ENCODE results near the gene ATP2B2. TPM values are rescaled to one million over a fixed set of nuclear protein-coding genes. Genes with fewer than 3 reads are reported as not detected.

The ATP2B2 gene
- total RNA-seq, 2 experiments from 2014 or later, result 0.06 TPM; not detected in 1

DNA sequence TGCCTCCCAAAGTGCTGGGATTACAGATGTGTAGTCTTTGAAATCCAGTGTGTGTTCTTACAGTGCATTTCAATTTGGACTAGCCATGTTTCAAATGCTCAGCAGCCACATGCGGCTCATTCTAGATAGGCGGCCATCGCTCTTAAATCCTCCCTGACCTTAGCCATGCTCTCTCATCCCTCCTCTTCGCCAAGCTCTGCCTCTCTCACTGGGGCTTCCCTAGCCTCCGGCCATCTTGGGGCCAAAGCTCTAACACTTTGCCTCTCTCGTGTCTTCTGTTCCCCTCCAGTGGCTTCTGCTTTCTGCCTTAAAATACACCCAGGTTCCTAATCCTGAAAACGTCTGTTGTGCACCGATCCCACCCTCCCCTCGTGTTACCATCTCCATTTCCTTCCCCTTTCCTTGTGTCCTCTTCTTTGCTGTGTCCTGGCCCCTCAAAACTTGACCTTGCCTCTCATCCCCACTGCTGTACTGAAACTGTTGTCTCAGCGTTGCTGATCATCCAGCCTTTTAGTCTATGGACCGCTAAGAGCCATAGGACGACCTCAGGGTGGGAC, 211.3 kb downstream of the ATP2B2 start:
- no peaks in the 10 kb centered on the region for H4K20me1 ChIP-seq (ENCODE audit: insufficient read depth, low read length)
- no peaks in the 10 kb centered on the region for H3K9me2 ChIP-seq (ENCODE audit: insufficient read depth, low read length)
- no peak for DNase-seq (ENCODE audit: low spot score)
- H3K4me3 ChIP-seq (ENCODE audit: low read depth, low read length, poor library complexity, severe bottlenecking), result no peak overlapping the region
- H3K9me3 ChIP-seq (ENCODE audit: low read length), result no peaks in the 10 kb centered on the region
- intact Hi-C loops (cut with micrococcal nuclease; ENCODE audit: unreplicated experiment), result no loop called here
- no peak overlapping the region for H2AFZ ChIP-seq (ENCODE audit: low read length)
- no peak overlapping the region for H3K4me2 ChIP-seq (ENCODE audit: low read length)
- peaks cover 37% of the 10 kb centered on the region for H3K36me3 ChIP-seq (ENCODE audit: insufficient read depth, low read length)
- BruUV-seq (replicated peaks), result no TSS peak
- no peaks in the 10 kb centered on the region for H3K4me1 ChIP-seq (ENCODE audit: insufficient read depth, low read length, poor library complexity, severe bottlenecking)
- ChIA-PET POLR2A (interaction anchor here (0.6 to 1.0 kb wide), 2 partner anchors 8 to 539 kb away, joined by 3 read pairs; no protein-coding TSS in a partner anchor), CTCF (ENCODE audit: unreplicated experiment) (no interaction called here)
- no peaks in the 10 kb centered on the region for H3K79me2 ChIP-seq (ENCODE audit: insufficient read depth, low read depth, low read length)
- H3K27ac ChIP-seq (ENCODE audit: low read depth, low read length, poor library complexity, severe bottlenecking), result no peak overlapping the region
- TF ChIP-seq, protein P1, sequence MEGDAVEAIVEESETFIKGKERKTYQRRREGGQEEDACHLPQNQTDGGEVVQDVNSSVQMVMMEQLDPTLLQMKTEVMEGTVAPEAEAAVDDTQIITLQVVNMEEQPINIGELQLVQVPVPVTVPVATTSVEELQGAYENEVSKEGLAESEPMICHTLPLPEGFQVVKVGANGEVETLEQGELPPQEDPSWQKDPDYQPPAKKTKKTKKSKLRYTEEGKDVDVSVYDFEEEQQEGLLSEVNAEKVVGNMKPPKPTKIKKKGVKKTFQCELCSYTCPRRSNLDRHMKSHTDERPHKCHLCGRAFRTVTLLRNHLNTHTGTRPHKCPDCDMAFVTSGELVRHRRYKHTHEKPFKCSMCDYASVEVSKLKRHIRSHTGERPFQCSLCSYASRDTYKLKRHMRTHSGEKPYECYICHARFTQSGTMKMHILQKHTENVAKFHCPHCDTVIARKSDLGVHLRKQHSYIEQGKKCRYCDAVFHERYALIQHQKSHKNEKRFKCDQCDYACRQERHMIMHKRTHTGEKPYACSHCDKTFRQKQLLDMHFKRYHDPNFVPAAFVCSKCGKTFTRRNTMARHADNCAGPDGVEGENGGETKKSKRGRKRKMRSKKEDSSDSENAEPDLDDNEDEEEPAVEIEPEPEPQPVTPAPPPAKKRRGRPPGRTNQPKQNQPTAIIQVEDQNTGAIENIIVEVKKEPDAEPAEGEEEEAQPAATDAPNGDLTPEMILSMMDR (conservative IDR thresholded peaks at IDR 0.05; ENCODE audit: low read length), result no peak
- TF ChIP-seq EZH2phosphoT487 (IDR thresholded peaks at IDR 0.05; ENCODE audit: borderline replicate concordance, low read depth, low read length), result no peak

DNA sequence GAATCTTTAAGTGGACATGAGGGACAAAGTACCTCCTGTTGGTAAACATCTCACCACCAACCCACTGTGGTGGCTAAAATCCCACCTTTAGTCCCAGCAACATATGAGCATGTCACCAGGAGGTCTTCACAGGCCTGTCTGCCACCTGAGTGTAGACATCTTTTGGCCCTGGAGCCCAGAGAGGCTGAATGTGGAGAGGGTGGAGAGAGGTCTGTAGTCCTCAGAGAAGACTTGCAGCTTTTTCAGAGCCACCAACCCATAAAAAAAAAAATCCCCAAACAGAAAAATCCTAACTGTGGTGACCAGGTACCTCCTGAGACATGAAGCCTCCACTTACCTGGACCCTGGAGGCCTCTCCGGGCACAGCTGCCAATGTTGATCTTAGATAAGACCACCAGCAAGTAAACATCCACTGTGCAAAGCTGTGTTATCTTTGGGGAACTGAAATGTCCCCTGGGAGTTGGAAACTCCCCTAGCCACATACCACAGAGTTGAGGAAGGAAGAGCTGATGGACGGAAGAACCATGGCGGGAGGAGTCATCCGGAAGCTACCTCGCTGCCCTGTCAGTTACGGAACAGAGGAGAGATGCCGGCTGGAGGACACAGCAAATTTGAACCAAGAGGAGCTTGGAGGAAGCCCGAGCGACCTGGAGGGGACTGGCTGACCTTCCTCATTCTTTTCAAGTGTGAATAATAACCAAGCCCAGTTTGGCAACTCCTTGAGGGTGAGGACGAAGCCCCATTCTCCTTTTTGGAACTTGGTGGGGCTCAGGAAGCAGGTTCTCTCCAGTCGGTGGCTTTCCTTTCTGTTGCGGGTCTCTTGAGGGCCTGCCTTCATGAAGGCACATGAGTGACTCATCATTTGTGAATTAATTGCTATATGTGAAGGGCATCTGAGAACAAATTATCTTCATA, 212.6 kb downstream of the ATP2B2 start, which contains the start of gene GHRL:
TSS of gene GHRL (minus strand) at position 443 of the 915 bp plus-strand sequence. CDS start 2,767 bp downstream, outside the sequence.
- Histone ChIP-seq H3K27ac (ENCODE audit: low read depth, low read length, poor library complexity, severe bottlenecking) (no peak within 1 kb of the TSS), H4K20me1 (ENCODE audit: insufficient read depth, low read length) (no peaks in the 10 kb centered on the region), H2AFZ (ENCODE audit: low read length) (no peak within 1 kb of the TSS), H3K4me3 (ENCODE audit: low read depth, low read length, poor library complexity, severe bottlenecking) (no peak within 1 kb of the TSS), H3K9me3 (ENCODE audit: low read length) (no peaks in the 10 kb centered on the region), H3K4me1 (ENCODE audit: insufficient read depth, low read length, poor library complexity, severe bottlenecking) (no peaks in the 10 kb centered on the region), H3K79me2 (ENCODE audit: insufficient read depth, low read depth, low read length) (no peaks in the 10 kb centered on the region), H3K4me2 (ENCODE audit: low read length) (no peak within 1 kb of the TSS), H3K36me3 (ENCODE audit: insufficient read depth, low read length) (peaks cover 44% of the 10 kb centered on the region), H3K9me2 (ENCODE audit: insufficient read depth, low read length) (no peaks in the 10 kb centered on the region)
- intact Hi-C loops (cut with micrococcal nuclease; ENCODE audit: unreplicated experiment), result no loop called here
- ChIA-PET POLR2A (interaction anchor here (0.6 kb wide), 1 partner anchor 121 kb away, joined by 3 read pairs; no protein-coding TSS in a partner anchor), CTCF (ENCODE audit: unreplicated experiment) (no interaction called here)
- TF ChIP-seq, protein P1 (conservative IDR thresholded peaks at IDR 0.05; ENCODE audit: low read length), result no peak
- TF ChIP-seq EZH2phosphoT487 (IDR thresholded peaks at IDR 0.05; ENCODE audit: borderline replicate concordance, low read depth, low read length), result no peak
- DNase-seq (ENCODE audit: low spot score), result no peak
- no TSS peak for BruUV-seq (replicated peaks)
